NCI-H2171 (cell line): ENCODE measurements around the gene CCDC134.
A peak's percentile ranks its signal among the peaks of the same experiment; 100 is the strongest.
"Not testable (repeated sequence)": the region's sequence is repeated elsewhere in the genome, so short reads cannot be mapped to it uniquely, and the experiment has no call there.

ENCODE experiments used
- DNase-seq: peaks from one replicate; lab custom pipeline; 2025; lab: John Stamatoyannopoulos, UW

CCDC134 gene

GRCh38 chr22:41823797-41824196 is 23.3 kb downstream of the CCDC134 start:
- DNase-seq, result no peak

GRCh38 chr22:41825376-41825775 is 24.9 kb downstream of the CCDC134 start:
- DNase-seq, result no peak

DNA sequence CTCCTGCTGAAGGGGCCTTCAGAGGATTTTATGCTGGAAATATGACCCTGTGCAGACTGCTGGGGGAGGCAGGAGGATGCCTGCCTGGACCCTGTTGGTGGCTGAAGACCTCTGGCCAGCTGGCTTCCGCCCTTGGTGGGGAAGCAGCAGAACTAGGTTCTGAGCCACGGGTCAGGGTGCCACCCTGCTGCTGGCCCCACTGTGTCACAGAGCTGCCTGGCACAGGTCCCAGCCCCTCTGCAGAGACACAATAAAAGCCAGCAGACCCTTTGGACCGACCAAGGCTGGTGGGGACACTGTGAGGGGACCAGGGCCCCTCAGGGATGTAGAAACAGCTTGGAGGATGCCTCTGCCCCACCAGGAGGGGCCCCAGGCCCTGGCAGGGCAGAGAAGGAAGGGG is 25.5 kb downstream of the CCDC134 start:
- no peak for DNase-seq

DNA sequence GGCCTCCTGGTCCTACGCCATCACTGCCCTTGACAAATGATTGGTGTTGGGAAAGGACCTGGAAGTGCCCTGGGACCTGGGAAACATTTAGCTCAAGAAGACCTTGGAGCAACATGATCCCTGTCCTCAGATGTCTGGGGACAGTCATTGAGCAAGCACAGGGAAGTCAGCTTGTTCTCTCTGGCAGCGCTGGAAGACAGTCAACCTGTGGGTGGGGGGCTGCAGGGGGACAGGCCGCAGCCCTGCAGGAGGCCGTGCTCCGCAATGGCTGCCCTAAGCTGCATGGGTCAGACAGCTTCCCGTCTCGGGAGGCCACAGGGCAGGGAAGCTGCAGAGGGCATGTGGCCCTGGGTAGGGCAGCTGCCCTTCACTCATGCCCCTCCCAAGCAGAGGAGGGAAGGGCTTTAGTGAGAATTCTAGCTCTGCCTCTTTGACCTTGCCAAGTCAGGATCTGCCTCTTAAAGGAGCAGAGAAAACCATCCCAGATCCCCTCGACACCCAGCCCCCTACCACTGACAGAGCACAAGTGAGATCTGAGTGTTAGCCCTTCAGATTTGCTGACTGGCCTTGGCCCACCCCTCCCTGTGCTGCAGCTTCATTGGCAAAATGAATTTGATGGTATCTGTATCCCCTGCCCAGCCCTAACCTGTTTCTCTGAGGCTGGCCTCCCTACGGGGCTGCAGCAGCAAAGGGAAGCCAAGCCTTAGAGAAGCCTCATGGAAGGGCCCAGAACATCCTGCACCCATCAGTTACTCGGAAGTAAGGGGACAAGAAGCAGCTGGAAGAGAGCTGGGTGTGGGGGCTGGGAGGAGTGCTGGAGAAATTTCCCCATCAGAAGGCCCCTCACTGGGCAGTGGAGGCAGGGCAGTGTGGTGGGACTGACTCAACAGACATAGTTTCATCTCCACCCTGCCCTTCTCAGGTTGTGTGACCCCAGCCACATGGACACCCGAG is 26.2 kb downstream of the CCDC134 start:
- DNase-seq, result no peak

DNA sequence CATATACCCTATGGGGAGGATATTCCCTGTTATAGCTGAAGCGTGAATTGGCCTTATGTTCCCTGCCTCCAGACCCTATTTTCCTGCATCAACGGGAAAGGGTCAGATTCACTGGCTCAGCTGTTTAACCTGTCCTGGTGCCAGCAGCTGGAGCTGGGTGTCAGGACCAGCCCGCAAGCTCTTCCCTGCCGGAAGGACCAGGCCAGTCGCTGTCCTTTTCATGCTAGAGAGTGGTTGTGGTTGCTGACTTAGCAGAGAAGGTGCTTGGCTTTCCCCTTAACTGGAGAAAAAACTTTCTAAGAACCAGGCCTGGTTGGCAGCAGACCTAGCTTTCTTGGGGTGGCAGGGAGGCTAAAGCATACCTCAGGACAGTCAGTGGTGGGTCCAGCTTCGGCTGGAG is 27.2 kb downstream of the CCDC134 start:
- DNase-seq, result no peak

DNA sequence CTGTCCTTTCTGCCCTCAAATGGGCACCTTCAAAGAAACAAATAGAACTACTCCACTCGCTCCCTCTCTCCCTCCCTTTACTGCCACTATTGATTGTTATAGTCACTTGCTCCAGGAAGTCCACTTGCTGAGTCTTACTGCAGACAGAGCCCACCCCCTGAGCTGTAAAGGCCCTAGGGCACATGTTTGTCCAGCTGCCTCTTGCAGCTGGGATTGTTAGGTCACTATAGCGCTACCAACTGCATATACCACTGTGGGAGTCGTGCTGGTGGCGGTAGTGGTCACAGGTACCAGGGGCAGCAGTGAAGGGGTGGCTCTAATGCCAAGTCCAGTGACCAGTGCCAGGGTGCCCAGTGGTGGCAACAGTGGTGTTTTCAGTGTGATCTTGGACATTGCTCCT is 28.0 kb downstream of the CCDC134 start:
- DNase-seq, result no peak

GRCh38 chr22:41830174-41830573 is 29.7 kb downstream of the CCDC134 start:
- no peak for DNase-seq

DNA sequence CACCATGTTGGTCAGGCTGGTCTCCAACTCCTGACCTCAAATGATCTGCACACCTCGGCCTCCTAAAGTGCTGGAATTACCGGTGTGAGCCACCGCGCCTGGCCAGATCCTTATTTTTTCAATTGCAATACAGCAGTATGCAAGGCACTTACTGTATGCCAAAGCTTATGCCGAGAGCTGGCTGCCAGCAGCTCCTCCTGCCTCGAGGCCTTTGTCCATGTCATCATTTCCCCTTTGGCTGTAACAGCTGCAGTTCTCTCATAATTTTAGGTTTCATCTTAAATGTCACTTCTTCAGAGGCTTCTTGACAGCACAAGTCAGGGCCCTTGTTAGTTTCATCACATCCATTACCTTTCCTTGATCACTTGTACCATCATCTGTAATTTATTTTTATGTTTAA is 30.9 kb downstream of the CCDC134 start:
- no peak for DNase-seq

DNA sequence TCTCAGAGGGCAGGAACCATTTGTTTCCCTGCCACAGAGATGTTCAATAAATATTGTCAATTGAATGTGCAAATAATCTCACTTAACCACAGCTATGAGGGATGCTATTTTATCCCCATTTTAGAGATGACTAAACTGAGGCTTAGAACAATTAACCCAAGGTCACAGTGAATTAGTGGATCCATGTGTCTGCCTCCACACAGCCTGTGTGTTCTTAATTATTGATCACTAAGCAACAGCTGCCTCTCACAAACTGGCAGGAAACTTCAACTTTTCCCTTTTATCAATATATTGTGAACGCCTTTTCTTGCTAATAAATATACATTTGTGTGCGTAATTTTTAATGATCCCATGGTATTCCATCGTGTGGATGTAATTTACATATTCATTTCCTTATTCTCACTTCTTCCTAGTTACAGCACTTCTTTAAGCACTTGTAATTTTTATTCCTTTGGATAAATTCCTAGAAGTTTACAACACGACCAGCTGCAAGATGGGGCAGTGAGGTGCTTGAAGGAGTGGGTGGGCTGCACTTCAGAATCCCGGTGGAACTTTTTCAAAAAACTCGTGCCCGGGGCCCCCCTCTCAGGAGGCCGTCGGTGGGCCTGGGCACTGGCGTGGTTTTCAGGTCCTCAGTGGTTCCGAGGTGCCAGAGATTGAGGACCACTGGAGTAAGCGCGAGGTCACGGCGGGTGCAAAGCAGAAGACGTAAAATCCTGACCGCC is 31.5 kb downstream of the CCDC134 start:
- no peak for DNase-seq

GRCh38 chr22:41832553-41833368 is 32.3 kb downstream of the CCDC134 start, which contains the start of gene SREBF2:
SREBF2 (plus strand) TSS chr22:41833105; CDS start chr22:41833271, 166 bp downstream.
- peak; percentile 98 for DNase-seq

DNA sequence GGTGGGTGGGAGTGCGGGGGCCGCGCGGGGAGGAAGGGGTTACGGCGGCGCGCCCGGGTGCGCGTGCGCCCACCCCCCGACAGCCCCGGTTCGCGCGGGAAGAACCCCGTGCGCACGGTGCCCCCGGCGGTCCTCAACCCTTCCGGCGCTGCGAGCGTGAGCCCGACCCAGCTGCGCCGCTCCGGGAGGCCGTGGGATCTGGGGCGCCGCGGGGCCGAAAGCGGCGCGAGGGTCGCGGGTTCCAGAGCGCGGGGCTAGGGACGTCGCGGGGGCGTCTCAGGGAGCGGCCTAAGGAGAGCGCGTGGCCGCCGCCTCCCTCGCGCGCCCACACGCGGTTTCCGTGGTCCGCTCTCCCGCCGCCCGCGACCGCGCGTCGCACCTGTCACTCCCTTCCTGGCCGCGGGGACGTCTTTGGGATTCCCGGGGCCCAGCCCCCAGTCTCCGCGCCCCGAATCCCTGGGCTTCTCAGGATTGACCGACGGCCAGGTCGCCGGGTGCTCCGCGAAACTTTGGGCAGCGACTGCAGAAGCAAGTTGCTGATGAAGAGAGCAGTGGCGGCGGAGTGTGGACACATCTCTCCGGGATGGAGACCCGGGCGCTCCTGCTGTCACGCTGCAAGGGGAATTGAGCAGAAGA is 33.0 kb downstream of the CCDC134 start:
- no peak for DNase-seq

DNA sequence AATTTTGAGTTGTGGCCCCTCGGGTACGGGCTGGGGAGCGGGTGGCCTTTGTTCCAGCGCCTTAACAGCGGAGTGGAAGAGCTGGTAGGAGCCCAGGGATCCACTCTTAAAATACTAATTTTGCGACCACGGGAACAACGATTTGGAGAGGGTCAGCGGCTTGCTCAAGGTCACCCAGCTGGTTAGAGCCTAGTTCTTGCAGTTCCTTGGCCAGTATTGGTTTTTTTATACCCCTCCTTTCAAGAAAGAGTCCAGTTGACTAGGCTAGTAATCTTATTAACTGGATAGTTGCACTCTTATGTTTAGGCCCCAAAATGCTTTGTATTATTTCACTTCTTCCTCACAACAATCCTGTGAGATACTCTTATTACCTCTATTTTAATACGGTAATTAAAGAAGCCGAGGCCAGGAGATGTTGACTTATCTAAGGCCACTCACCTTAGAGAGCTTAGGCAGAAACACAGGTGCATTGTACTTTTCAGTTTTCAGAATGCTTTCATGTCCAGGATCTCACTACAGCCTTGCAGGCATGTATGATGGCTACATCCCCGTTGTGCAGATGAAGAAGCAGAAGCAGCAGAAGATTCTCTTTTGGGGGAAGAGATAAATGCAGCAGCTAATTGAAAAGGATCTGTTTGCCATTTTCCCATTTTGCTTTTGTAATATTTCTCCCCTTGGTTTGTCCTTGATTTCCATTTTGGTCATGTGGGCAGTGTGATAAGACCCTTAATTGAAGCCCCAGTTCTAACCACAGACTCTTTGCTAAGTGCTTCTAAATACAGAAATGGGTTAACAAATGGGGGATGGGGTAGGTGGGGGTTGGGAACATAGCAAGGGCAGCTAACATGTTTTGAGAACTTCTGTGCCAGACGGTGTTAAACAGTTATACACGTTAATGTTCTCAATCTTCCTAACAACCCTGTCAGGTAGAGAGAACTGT is 33.8 kb downstream of the CCDC134 start:
- no peak for DNase-seq

GRCh38 chr22:41835462-41835861 is 35.0 kb downstream of the CCDC134 start:
- not testable (repeated sequence) for DNase-seq

DNA sequence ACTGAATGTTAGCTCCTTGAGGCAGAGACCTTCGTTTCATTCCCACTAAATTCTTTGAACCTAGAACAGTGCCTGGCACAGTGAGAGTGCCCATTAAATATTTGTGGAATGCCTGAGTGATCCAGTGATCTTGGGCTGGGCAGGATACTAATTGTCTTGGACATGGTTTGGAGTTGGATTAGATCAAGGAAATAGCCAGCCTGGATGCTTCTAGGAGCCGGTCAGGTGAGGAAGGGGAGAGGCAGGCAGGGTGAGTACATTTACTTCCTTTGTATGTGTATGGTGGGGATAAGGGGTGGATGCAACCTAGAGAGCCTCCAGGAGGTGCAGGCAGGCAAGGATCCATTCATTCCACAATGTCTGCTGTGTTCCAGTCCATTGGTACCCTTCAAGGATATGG is 36.1 kb downstream of the CCDC134 start:
- no peak for DNase-seq

DNA sequence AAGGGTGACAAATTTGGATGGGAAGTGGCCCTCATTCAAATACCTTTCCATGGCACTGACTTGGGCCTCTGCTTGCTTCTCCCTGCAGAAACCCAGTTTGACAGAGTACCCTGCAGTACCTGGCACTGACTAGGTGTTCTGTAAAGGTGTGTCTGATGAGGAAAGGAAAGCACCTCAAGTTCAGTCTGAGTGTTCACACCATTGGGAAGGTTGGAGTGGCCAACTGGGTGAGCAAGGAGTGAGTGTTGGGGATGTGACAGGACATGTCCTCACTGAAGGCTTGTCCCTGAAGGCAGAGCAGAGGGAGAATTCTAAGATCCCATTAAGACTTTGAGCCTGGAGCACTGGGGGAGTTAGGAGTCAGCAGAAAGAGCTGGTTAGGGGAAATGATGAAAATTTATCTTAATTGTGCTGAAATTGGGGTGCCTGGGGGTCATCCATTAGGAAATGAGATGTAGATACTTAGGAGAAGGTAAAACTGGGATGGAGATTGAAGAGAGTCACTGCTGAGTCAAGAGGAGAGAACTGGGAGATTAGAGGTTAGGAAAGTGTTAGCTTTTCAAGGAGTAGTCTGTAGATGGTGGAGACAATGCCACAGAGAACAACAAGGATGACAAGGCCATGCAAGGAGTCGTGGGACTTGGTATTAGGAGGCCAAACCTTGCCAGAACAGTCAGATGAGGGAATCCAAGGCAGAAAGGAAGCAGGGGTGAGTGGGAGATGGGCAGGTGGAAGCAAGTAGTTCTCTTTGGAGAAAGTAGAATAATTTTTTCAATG is 38.6 kb downstream of the CCDC134 start:
- DNase-seq, result no peak

DNA sequence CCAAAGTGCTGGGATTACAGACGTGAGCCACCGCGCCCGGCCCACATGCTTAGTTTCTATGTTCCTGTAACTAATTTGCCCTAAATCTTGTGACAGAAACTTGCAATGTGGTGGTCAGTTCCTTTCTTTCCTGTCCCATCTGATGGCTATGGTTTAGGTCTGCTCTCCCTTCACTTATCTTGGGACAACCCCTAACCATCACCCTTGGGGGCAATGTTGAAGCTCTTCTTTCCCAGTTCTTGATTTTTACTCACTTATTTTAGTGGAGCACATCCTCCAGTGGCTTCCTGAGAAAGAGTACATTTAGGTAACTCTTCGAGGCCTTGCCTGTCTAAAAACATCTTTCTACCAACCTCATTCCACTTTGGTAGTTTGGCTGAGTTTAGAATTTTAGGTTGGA is 39.7 kb downstream of the CCDC134 start:
- no peak for DNase-seq

DNA sequence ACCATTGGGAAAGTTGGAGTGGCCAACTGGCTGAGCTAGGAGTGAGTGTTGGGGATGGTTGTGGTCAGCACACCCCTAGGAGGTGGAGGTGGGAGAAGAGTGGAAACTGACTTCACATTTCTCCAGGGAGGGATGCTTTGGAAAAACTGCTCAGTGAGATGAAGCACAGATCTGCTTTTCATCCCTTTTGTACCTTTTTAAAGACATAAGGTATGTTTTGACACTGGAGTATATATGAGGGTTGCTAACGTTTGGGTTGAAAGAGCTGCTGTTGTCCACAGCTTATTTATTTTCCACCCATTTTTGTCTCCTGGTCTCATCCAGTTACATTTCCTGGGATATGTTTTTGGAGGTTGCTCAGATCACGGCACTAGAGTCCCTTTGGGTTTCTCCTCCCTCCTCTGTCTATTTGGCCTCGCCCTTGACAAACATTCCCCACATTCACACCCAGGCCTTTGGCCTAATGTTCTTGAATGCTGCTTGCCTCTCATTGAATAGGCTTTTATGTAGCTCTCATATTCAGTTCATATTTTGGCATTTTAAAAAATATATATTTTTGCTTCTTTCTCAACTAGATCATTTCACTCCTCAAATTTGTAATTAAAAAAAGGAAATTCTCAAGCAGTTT is 40.7 kb downstream of the CCDC134 start:
- DNase-seq, result no peak

GRCh38 chr22:41842996-41843970 is 42.8 kb downstream of the CCDC134 start:
- DNase-seq, result no peak
